D721Med (cell line): ENCODE results near the gene STX16.

Experiments
- DNase-seq: peaks from one replicate; pipeline ENCODE4 v3.0.0; 2011; ENCODE audit warnings: low spot score; ENCODE audit not compliant: insufficient read length
- FAIRE-seq: peaks from 2 replicates; lab custom pipeline; 2011; peaks lifted over from hg19 to GRCh38; lab: Jason Lieb, UNC
- CTCF ChIP-seq: IDR thresholded peaks from 2 replicates; pipeline ENCODE4 v1.5.1; 2012; ENCODE audit warnings: mild to moderate bottlenecking, control low read depth; ENCODE audit not compliant: insufficient read depth; ENCODE audit errors: missing control alignments

The STX16 gene

DNA sequence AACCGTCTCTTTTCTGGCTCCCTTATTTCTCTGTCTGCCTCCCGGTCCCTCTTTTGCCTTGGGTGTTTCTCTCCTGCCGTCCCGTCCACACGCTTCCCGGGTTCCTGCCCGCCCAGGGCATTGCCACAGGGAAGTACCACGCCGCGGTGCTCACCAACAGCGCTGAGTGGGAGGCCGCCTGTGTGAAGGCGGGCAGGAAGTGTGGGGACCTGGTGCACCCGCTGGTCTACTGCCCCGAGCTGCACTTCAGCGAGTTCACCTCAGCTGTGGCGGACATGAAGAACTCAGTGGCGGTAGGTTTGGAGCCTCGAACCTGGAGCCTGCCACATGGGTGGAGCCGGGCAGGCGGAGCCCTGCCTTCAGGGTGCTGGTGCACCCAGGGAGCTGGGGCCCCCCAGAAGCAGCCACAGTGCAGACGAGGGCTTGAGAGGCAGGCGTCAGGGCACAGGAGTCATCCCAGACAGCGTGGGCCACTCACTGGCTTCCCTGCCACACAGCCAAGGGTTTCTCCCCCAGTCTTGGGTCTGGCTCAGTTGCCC lies 62.8 kb downstream of the STX16 start:
- DNase-seq (no peak), FAIRE-seq (no peak)
- TF ChIP-seq CTCF = no peak

GRCh38 chr20:58714340-58714922 lies 63.3 kb downstream of the STX16 start:
- FAIRE-seq (no peak), DNase-seq (peak; percentile 9)
- no peak for TF ChIP-seq CTCF

DNA sequence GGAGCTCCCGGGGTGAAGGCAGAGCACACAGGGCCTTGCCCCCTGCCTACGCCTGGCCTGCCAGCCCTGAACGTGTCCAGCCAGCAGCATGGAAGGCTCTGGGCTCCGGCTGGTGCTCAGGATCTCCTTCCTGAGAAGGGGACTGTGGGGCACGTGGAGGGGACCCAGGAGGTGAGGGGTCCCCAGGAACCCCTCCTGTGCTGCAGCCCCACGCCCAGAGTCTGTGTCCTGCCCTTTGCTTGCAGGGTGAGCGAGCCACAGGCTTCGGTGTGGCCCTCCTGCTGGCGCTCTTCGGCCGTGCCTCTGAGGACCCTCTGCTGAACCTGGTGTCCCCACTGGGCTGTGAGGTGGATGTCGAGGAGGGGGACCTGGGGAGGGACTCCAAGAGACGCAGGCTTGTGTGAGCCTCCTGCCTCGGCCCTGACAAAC lies 63.9 kb downstream of the STX16 start:
- no peak for TF ChIP-seq CTCF
- FAIRE-seq = no peak

GRCh38 chr20:58715391-58715800 lies 64.3 kb downstream of the STX16 start:
- FAIRE-seq = no peak
- no peak for TF ChIP-seq CTCF

More for the DNA sequence above, 63.9 kb downstream of the STX16 start:
- peak; percentile 7 for DNase-seq

DNA sequence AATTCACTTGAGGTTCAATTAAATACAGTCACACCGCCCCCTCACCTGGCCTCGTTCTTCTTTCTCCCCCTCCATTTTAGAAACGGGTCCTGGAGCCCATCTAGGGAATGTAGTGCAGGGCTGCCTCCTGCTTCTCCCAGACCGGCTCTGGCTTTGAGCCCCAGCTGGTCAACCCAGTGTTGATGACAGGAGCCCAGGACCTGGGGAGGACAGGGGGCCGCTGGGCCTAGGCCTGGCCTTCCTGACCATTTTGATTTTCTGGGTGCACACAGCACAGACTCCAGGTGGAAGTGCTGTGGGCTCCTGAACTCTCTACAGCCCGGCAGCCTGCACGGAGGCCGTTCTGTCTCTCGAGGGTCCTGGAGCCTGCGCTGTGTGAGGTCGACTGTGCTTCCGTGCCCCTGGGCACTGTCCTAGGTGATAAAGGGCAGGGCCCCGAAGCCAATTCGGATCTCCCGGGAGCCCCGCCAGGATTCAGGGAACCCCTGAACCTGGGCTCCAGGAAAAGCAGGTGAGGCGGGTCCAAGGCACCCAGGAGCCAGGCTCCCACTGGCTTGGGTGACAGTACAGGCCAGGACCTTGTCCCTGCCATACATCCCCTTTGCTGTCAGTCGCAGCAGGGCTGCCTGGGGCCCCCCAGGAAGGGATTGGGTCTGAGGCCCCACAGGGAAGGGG lies 64.9 kb downstream of the STX16 start:
- no peak for TF ChIP-seq CTCF
- DNase-seq (no peak), FAIRE-seq (no peak)

More at GRCh38 chr20:58715391-58715800, 64.3 kb downstream of the STX16 start:
- no peak for DNase-seq

DNA sequence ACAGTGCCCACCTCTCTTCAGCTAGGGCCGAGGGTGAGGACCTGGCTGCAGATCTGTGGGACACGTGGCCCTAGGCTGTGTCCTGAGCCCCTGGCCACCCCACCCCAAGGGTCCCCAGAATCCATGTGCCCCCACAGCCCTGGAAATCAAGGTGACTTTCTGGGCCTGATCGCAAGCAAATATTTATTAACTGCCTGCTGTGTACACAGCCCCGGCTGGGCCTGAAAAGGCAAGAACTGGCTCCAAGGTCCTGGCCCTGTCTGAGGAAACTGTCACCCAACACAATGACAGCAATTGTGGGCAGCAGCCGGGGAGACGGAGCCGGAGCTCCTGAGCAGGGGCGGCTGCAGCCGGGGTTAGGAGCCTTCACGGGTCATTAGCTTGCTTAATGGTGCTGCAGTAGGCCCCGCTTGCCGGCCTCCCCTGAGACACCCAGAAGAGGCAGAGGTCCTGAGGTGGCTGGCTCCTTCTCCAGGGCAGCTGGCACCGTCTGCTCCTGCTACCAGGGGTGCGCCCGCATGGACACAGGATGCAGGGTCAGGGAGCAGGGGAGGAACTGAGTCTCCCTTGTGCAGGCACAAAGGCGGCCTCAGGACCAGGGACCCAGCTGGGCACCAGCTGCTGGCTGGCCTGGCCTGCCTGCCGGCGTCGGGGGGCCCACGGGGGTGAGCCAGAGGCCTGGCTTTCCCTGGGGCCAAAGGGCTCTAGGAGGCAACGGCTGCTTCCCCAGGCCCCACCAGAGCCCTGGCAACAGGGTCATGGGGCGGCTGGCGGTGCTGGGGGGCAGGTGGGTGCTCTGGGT lies 65.6 kb downstream of the STX16 start:
- FAIRE-seq = no peak
- TF ChIP-seq CTCF = no peak
- no peak for DNase-seq
